HepG2 (cell line): Measurements from ENCODE around the gene NFS1. TPM values are rescaled to one million over a fixed set of nuclear protein-coding genes. Genes with fewer than 3 reads are reported as not detected.

Experiments
- MAF1 ChIP-seq: sonication (generic); formaldehyde crosslinking; IDR thresholded peaks from 2 replicates; pipeline ENCODE4 v1.5.0; 2020; ENCODE audit warnings: missing genetic modification reagents, borderline replicate concordance
- MZF1 ChIP-seq: sonication (generic); formaldehyde crosslinking; IDR thresholded peaks from 2 replicates; pipeline ENCODE4 v1.8.1; 2023; ENCODE audit warnings: mild to moderate bottlenecking, missing genetic modification reagents, borderline replicate concordance
- NFE2L2 ChIP-seq: fragments of 150-350 bp; IDR thresholded peaks from 2 replicates; pipeline ENCODE4 v1.6.1; 2014; ENCODE audit warnings: low read length
- NR2F2 ChIP-seq: IDR thresholded peaks from 2 replicates; pipeline ENCODE4 v1.6.1; 2012; ENCODE audit warnings: low read depth, inconsistent platforms, borderline replicate concordance
- PITX1 ChIP-seq: sonication (generic); formaldehyde crosslinking; IDR thresholded peaks from 2 replicates; pipeline ENCODE4 v1.5.1; 2020; ENCODE audit warnings: mild to moderate bottlenecking, missing genetic modification reagents
- SNRNP70 ChIP-seq: fragments of 200-400 bp; formaldehyde crosslinking; IDR thresholded peaks from 2 replicates; pipeline ENCODE4 v1.6.1; 2017; ENCODE audit warnings: mild to moderate bottlenecking, low read depth, low read length, moderate library complexity
- SP4 ChIP-seq: sonication (generic); formaldehyde crosslinking; IDR thresholded peaks from 2 replicates; pipeline ENCODE4 v1.8.1; 2023; ENCODE audit warnings: mild to moderate bottlenecking, missing genetic modification reagents
- SYNCRIP ChIP-seq: fragments of 200-400 bp; formaldehyde crosslinking; IDR thresholded peaks from 2 replicates; pipeline ENCODE4 v1.6.1; 2018; ENCODE audit warnings: mild to moderate bottlenecking, low read depth, low read length; ENCODE audit not compliant: insufficient read depth
- YY1 ChIP-seq: IDR thresholded peaks from 2 replicates; pipeline ENCODE4 v1.6.1; 2011; ENCODE audit warnings: low read length, low read depth, moderate library complexity, mild to moderate bottlenecking; ENCODE audit not compliant: insufficient read depth, insufficient replicate concordance
- ZBTB42 ChIP-seq: sonication (generic); formaldehyde crosslinking; IDR thresholded peaks from 2 replicates; pipeline ENCODE4 v1.5.0; 2020; ENCODE audit warnings: mild to moderate bottlenecking, missing genetic modification reagents
- ZIK1 ChIP-seq: sonication (generic); formaldehyde crosslinking; IDR thresholded peaks from 2 replicates; pipeline ENCODE4 v1.5.0; 2020; ENCODE audit warnings: mild to moderate bottlenecking, low read depth, missing genetic modification reagents, borderline replicate concordance
- ZNF253 ChIP-seq: sonication (generic); formaldehyde crosslinking; IDR thresholded peaks from 2 replicates; pipeline ENCODE4 v1.8.0; 2022; ENCODE audit warnings: mild to moderate bottlenecking, missing genetic modification reagents, borderline replicate concordance
- ZNF350 ChIP-seq: sonication (generic); formaldehyde crosslinking; IDR thresholded peaks from 2 replicates; pipeline ENCODE4 v1.4.0; 2020; ENCODE audit warnings: mild to moderate bottlenecking, low read depth, missing genetic modification reagents, borderline replicate concordance
- ZNF431 ChIP-seq: sonication (generic); formaldehyde crosslinking; IDR thresholded peaks from 2 replicates; pipeline ENCODE4 v1.9.0; 2022; ENCODE audit warnings: missing genetic modification reagents, low read depth, mild to moderate bottlenecking, borderline replicate concordance
- ZNF777 ChIP-seq: sonication (generic); formaldehyde crosslinking; IDR thresholded peaks from 2 replicates; pipeline ENCODE4 v1.4.0; 2020; ENCODE audit warnings: missing genetic modification reagents
- ZNF790 ChIP-seq: sonication (generic); formaldehyde crosslinking; IDR thresholded peaks from 2 replicates; pipeline ENCODE4 v1.8.0; 2022; ENCODE audit warnings: missing genetic modification reagents, mild to moderate bottlenecking, borderline replicate concordance
- polyA plus RNA-seq, 8 experiments: library from polyadenylated mRNA; depleted of rRNA in 3 of 8; stranded (reverse) in 7 of 8; unstranded in 1 of 8; fragments of >200 nt; fragmentation: Illumina TruSeq in 4 of 8; extraction: Trizol in 4 of 8; gene quantifications; 2 replicates each; pipeline versions ENCODE4 v1.2.1 to v1.2.3, GENCODE V29; 2011 to 2016; ENCODE audit warnings: low read depth in 4 of 8, missing spikeins in 1 of 8, mixed read lengths in 1 of 8; ENCODE audit not compliant: insufficient read depth in 1 of 8
- total RNA-seq, 5 experiments: library from RNA; depleted of rRNA; stranded (reverse); fragments of >200 nt; fragmentation: Illumina TruSeq; extraction: Trizol; gene quantifications; 2 replicates each; pipeline ENCODE4 v1.2.3, GENCODE V29; 2016; ENCODE audit warnings: low read depth in 1 of 5
- TF ChIP-seq, protein P1 (sequence below): IDR thresholded peaks from 2 replicates; pipeline ENCODE4 v1.6.1; 2016; ENCODE audit warnings: low read depth
- TF ChIP-seq, protein P2 (sequence below): sonication (generic); formaldehyde crosslinking; IDR thresholded peaks from 2 replicates; pipeline ENCODE4 v1.4.0; 2020; ENCODE audit warnings: missing genetic modification reagents, mild to moderate bottlenecking, borderline replicate concordance
- TF ChIP-seq, protein P3 (sequence below): sonication (generic); formaldehyde crosslinking; IDR thresholded peaks from 2 replicates; pipeline ENCODE4 v1.8.1; 2023; ENCODE audit warnings: mild to moderate bottlenecking, inconsistent platforms, moderate library complexity, missing genetic modification reagents, borderline replicate concordance
- TF ChIP-seq, protein P4 (sequence below): sonication (generic); formaldehyde crosslinking; IDR thresholded peaks from 2 replicates; pipeline ENCODE4 v1.4.0; 2020; ENCODE audit warnings: mild to moderate bottlenecking, missing genetic modification reagents
- TF ChIP-seq, protein P5 (sequence below): sonication (generic); formaldehyde crosslinking; IDR thresholded peaks from 2 replicates; pipeline ENCODE4 v1.4.0; 2020; ENCODE audit warnings: missing genetic modification reagents, mild to moderate bottlenecking, borderline replicate concordance

The NFS1 gene
- total and polyA plus RNA-seq, 2 of the 13 experiments (the other 11 are each of a cell fraction or from before 2014, with no cell fraction given) = 65.9 to 88.1 TPM

DNA sequence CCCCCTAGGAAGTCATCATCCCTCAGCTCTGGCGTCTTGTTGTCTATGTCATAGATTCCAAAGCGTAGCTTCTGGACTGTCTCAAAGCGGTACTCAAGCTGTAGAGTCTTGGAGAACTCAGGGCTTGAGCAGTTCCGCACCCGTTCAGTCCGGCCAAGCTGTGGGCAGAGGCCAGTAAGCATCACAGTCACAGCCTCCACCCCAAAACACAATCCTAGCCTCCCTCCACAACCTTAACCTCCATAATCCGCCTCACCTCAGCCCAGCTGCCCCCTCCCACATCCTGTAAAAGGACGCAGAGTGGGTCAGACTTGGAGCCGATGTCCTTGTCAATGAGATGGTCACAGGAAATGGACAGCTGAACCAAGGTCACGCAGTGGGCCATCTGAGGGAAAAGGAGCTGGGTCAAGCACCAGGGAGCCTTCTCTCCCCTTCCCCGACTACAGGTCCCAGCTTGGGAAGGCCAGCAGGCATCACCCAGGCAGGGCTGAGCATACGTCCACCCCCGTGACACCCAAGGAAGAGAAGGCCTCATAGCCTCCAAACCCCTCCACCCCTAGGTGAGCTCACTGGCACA lies 66.5 kb downstream of the NFS1 start (continued):
- TF ChIP-seq, protein P1, sequence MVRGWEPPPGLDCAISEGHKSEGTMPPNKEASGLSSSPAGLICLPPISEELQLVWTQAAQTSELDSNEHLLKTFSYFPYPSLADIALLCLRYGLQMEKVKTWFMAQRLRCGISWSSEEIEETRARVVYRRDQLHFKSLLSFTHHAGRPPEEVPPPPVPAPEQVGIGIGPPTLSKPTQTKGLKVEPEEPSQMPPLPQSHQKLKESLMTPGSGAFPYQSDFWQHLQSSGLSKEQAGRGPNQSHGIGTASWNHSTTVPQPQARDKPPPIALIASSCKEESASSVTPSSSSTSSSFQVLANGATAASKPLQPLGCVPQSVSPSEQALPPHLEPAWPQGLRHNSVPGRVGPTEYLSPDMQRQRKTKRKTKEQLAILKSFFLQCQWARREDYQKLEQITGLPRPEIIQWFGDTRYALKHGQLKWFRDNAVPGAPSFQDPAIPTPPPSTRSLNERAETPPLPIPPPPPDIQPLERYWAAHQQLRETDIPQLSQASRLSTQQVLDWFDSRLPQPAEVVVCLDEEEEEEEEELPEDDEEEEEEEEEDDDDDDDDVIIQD (CRISPR knock-in tag) = no peak
- no peak for TF ChIP-seq MAF1 (CRISPR knock-in tag)
- TF ChIP-seq ZNF350 (CRISPR knock-in tag) = no peak
- no peak for TF ChIP-seq ZIK1
- TF ChIP-seq, protein P2, sequence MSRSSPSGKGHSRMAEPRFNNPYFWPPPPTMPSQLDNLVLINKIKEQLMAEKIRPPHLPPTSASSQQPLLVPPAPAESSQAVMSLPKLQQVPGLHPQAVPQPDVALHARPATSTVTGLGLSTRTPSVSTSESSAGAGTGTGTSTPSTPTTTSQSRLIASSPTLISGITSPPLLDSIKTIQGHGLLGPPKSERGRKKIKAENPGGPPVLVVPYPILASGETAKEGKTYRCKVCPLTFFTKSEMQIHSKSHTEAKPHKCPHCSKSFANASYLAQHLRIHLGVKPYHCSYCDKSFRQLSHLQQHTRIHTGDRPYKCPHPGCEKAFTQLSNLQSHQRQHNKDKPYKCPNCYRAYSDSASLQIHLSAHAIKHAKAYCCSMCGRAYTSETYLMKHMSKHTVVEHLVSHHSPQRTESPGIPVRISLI (CRISPR knock-in tag) = no peak
- no peak for TF ChIP-seq NFE2L2
- no peak for TF ChIP-seq YY1
- TF ChIP-seq NR2F2 = no peak
- TF ChIP-seq, protein P3, sequence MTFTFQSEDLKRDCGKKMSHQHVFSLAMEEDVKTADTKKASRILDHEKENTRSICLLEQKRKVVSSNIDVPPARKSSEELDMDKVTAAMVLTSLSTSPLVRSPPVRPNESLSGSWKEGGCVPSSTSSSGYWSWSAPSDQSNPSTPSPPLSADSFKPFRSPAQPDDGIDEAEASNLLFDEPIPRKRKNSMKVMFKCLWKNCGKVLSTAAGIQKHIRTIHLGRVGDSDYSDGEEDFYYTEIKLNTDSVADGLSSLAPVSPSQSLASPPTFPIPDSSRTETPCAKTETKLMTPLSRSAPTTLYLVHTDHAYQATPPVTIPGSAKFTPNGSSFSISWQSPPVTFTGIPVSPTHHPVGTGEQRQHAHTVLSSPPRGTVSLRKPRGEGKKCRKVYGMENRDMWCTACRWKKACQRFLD = no peak
- no peak for TF ChIP-seq ZNF431
- TF ChIP-seq SP4 = no peak
- no peak for TF ChIP-seq ZNF777 (CRISPR knock-in tag)
- TF ChIP-seq ZNF790 (CRISPR knock-in tag) = no peak
- no peak for TF ChIP-seq SNRNP70
- TF ChIP-seq, protein P4, sequence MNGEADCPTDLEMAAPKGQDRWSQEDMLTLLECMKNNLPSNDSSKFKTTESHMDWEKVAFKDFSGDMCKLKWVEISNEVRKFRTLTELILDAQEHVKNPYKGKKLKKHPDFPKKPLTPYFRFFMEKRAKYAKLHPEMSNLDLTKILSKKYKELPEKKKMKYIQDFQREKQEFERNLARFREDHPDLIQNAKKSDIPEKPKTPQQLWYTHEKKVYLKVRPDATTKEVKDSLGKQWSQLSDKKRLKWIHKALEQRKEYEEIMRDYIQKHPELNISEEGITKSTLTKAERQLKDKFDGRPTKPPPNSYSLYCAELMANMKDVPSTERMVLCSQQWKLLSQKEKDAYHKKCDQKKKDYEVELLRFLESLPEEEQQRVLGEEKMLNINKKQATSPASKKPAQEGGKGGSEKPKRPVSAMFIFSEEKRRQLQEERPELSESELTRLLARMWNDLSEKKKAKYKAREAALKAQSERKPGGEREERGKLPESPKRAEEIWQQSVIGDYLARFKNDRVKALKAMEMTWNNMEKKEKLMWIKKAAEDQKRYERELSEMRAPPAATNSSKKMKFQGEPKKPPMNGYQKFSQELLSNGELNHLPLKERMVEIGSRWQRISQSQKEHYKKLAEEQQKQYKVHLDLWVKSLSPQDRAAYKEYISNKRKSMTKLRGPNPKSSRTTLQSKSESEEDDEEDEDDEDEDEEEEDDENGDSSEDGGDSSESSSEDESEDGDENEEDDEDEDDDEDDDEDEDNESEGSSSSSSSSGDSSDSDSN (CRISPR knock-in tag) = no peak
- no peak for TF ChIP-seq MZF1 (CRISPR knock-in tag)
- TF ChIP-seq, protein P5, sequence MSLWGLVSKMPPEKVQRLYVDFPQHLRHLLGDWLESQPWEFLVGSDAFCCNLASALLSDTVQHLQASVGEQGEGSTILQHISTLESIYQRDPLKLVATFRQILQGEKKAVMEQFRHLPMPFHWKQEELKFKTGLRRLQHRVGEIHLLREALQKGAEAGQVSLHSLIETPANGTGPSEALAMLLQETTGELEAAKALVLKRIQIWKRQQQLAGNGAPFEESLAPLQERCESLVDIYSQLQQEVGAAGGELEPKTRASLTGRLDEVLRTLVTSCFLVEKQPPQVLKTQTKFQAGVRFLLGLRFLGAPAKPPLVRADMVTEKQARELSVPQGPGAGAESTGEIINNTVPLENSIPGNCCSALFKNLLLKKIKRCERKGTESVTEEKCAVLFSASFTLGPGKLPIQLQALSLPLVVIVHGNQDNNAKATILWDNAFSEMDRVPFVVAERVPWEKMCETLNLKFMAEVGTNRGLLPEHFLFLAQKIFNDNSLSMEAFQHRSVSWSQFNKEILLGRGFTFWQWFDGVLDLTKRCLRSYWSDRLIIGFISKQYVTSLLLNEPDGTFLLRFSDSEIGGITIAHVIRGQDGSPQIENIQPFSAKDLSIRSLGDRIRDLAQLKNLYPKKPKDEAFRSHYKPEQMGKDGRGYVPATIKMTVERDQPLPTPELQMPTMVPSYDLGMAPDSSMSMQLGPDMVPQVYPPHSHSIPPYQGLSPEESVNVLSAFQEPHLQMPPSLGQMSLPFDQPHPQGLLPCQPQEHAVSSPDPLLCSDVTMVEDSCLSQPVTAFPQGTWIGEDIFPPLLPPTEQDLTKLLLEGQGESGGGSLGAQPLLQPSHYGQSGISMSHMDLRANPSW (CRISPR knock-in tag) = no peak
- peak; percentile 38; the same call in 1 of the 2 replicates for TF ChIP-seq PITX1 (CRISPR knock-in tag)
- TF ChIP-seq ZNF253 (CRISPR knock-in tag) = no peak
- no peak for TF ChIP-seq SYNCRIP
- no peak for TF ChIP-seq ZBTB42 (CRISPR knock-in tag)
